GM03348 (cell line): ENCODE results near the gene ZRANB1.

Source experiments
- DNase-seq: peaks from one replicate; pipeline ENCODE4 v3.0.0; 2012; ENCODE audit warnings: low spot score

The ZRANB1 gene

GRCh38 chr10:125018576-125019143 lies 76.7 kb downstream of the ZRANB1 start:
- no peak for DNase-seq

- DNase-seq: no peak
These were observed 78.5 kb downstream of the ZRANB1 start for GRCh38 chr10:125020386-125020785.

GRCh38 chr10:125020871-125021270 lies 78.9 kb downstream of the ZRANB1 start:
- no peak for DNase-seq

GRCh38 chr10:125021686-125022344 lies 79.9 kb downstream of the ZRANB1 start:
- DNase-seq: no peak

GRCh38 chr10:125022671-125023070 lies 80.7 kb downstream of the ZRANB1 start:
- DNase-seq: no peak

- no peak for DNase-seq
These were observed 81.3 kb downstream of the ZRANB1 start for GRCh38 chr10:125023255-125023654.

- no peak for DNase-seq
These were observed 82.1 kb downstream of the ZRANB1 start for GRCh38 chr10:125023862-125024496.

GRCh38 chr10:125024497-125025234 lies 82.7 kb downstream of the ZRANB1 start:
- DNase-seq: no peak

GRCh38 chr10:125025341-125025740 lies 83.4 kb downstream of the ZRANB1 start:
- no peak for DNase-seq

GRCh38 chr10:125026036-125026931 lies 84.4 kb downstream of the ZRANB1 start:
- DNase-seq: no peak

- DNase-seq: no peak
These were observed 85.2 kb downstream of the ZRANB1 start for GRCh38 chr10:125026974-125027735.

GRCh38 chr10:125027871-125028869 lies 86.2 kb downstream of the ZRANB1 start:
- peak; percentile 66 for DNase-seq

GRCh38 chr10:125029584-125030242 lies 87.8 kb downstream of the ZRANB1 start:
- no peak for DNase-seq

- no peak for DNase-seq
These were observed 88.8 kb downstream of the ZRANB1 start for GRCh38 chr10:125030567-125031197.

- no peak for DNase-seq
These were observed 90.6 kb downstream of the ZRANB1 start for GRCh38 chr10:125032474-125033020.

- no peak for DNase-seq
These were observed 91.4 kb downstream of the ZRANB1 start for GRCh38 chr10:125033146-125033924.

- DNase-seq: peak; percentile 24
These were observed 92.8 kb downstream of the ZRANB1 start for GRCh38 chr10:125034675-125035074.

GRCh38 chr10:125035136-125035535 lies 93.2 kb downstream of the ZRANB1 start:
- DNase-seq: peak; percentile 86
